Measurements from ENCODE around the gene FHIT.

FHIT gene

GRCh38 chr3:61094608-61095007, 156.6 kb downstream of the FHIT start:
- no peak for TF ChIP-seq TAF1 (IDR thresholded peaks at IDR 0.05; ENCODE audit: borderline replicate concordance, insufficient read depth, low read length)
- TF ChIP-seq SIN3A (IDR thresholded peaks at IDR 0.05; ENCODE audit: borderline replicate concordance, insufficient read depth, low read length): no peak
- TF ChIP-seq POLR2AphosphoS5 (IDR thresholded peaks at IDR 0.05; ENCODE audit: low read depth, low read length): no peak
- no peak for TF ChIP-seq FOXP2 (optimal IDR thresholded peaks at IDR 0.05; ENCODE audit: borderline replicate concordance, extremely low read depth, extremely low read length, insufficient read depth)
- TF ChIP-seq, protein P1, sequence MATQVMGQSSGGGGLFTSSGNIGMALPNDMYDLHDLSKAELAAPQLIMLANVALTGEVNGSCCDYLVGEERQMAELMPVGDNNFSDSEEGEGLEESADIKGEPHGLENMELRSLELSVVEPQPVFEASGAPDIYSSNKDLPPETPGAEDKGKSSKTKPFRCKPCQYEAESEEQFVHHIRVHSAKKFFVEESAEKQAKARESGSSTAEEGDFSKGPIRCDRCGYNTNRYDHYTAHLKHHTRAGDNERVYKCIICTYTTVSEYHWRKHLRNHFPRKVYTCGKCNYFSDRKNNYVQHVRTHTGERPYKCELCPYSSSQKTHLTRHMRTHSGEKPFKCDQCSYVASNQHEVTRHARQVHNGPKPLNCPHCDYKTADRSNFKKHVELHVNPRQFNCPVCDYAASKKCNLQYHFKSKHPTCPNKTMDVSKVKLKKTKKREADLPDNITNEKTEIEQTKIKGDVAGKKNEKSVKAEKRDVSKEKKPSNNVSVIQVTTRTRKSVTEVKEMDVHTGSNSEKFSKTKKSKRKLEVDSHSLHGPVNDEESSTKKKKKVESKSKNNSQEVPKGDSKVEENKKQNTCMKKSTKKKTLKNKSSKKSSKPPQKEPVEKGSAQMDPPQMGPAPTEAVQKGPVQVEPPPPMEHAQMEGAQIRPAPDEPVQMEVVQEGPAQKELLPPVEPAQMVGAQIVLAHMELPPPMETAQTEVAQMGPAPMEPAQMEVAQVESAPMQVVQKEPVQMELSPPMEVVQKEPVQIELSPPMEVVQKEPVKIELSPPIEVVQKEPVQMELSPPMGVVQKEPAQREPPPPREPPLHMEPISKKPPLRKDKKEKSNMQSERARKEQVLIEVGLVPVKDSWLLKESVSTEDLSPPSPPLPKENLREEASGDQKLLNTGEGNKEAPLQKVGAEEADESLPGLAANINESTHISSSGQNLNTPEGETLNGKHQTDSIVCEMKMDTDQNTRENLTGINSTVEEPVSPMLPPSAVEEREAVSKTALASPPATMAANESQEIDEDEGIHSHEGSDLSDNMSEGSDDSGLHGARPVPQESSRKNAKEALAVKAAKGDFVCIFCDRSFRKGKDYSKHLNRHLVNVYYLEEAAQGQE (IDR thresholded peaks at IDR 0.05; ENCODE audit: insufficient read depth in 1 of 2, low read depth in 2 of 2, low read length in 2 of 2): no peak

GRCh38 chr3:61093364-61093763, 157.9 kb downstream of the FHIT start:
- TF ChIP-seq, protein P1 (IDR thresholded peaks at IDR 0.05; ENCODE audit: insufficient read depth in 1 of 2, low read depth in 2 of 2, low read length in 2 of 2): no peak
- TF ChIP-seq POLR2AphosphoS5 (IDR thresholded peaks at IDR 0.05; ENCODE audit: low read depth, low read length): no peak
- TF ChIP-seq TAF1 (IDR thresholded peaks at IDR 0.05; ENCODE audit: borderline replicate concordance, insufficient read depth, low read length): no peak
- no peak for TF ChIP-seq SIN3A (IDR thresholded peaks at IDR 0.05; ENCODE audit: borderline replicate concordance, insufficient read depth, low read length)
- TF ChIP-seq FOXP2 (optimal IDR thresholded peaks at IDR 0.05; ENCODE audit: borderline replicate concordance, extremely low read depth, extremely low read length, insufficient read depth): no peak

- TF ChIP-seq, protein P1 (IDR thresholded peaks at IDR 0.05; ENCODE audit: insufficient read depth in 1 of 2, low read depth in 2 of 2, low read length in 2 of 2): no peak
- no peak for TF ChIP-seq TAF1 (IDR thresholded peaks at IDR 0.05; ENCODE audit: borderline replicate concordance, insufficient read depth, low read length)
- TF ChIP-seq SIN3A (IDR thresholded peaks at IDR 0.05; ENCODE audit: borderline replicate concordance, insufficient read depth, low read length): no peak
- no peak for TF ChIP-seq POLR2AphosphoS5 (IDR thresholded peaks at IDR 0.05; ENCODE audit: low read depth, low read length)
- TF ChIP-seq FOXP2 (optimal IDR thresholded peaks at IDR 0.05; ENCODE audit: borderline replicate concordance, extremely low read depth, extremely low read length, insufficient read depth): no peak
These were observed 158.4 kb downstream of the FHIT start for GRCh38 chr3:61092870-61093269.

DNA sequence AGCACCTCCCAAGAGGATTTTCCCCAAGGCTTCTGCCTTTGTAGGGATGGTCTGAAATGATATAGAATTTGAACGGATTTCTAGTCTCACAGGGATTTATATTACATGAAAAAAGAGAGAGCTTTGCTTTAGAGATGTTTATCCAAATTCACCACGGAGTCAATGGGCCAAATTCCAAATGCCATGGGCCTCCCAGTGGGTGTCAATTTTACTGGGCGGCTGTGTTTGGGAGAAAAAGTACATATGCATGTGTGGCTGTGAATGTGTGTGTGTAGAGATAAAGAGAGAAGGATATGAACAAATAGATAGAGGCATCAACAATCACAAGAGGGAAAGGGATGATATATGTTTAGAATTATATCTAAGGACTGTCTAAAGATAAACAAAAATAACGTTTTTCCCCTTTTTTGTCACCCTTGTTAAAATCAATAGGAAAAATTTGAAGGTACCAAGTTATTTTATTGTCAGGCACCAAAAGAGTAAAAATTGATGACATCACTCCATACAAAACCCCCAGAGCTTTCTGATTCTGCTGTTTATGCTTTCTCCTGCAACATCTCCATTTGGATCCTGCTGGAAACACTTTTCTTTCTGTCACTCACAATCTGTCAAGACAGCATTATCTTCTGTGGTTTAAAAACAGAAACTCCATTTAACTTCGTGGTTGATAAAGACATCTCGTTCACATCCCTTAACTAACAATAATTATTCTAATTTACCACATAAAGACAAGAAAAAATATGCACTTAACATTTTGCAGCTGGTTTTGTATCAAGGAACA, 160.7 kb downstream of the FHIT start:
- no peak for TF ChIP-seq POLR2AphosphoS5 (IDR thresholded peaks at IDR 0.05; ENCODE audit: low read depth, low read length)
- no peak for TF ChIP-seq FOXP2 (optimal IDR thresholded peaks at IDR 0.05; ENCODE audit: borderline replicate concordance, extremely low read depth, extremely low read length, insufficient read depth)
- TF ChIP-seq TAF1 (IDR thresholded peaks at IDR 0.05; ENCODE audit: borderline replicate concordance, insufficient read depth, low read length): no peak
- TF ChIP-seq, protein P1 (IDR thresholded peaks at IDR 0.05; ENCODE audit: insufficient read depth in 1 of 2, low read depth in 2 of 2, low read length in 2 of 2): no peak
- no peak for TF ChIP-seq SIN3A (IDR thresholded peaks at IDR 0.05; ENCODE audit: borderline replicate concordance, insufficient read depth, low read length)
